PFSK-1 (cell line): ENCODE data around the gene HMCN2.

ENCODE experiments used
- REST ChIP-seq, 2 experiments: IDR thresholded peaks; 2 replicates each; pipeline versions ENCODE4 v1.6.1 to v1.8.0; 2011 to 2012; ENCODE audit warnings: low read depth in 2 of 2, low read length in 2 of 2, control low read depth in 1 of 2, inconsistent platforms in 1 of 2, mild to moderate bottlenecking in 1 of 2, moderate library complexity in 1 of 2; ENCODE audit not compliant: insufficient read depth in 1 of 2
- SIN3A ChIP-seq: IDR thresholded peaks from 2 replicates; pipeline ENCODE4 v1.6.1; 2012; ENCODE audit warnings: mild to moderate bottlenecking, low read length, moderate library complexity, borderline replicate concordance; ENCODE audit not compliant: insufficient read depth

GRCh38 chr9:130433947-130434262 lies 168.3 kb downstream of the HMCN2 start:
- TF ChIP-seq REST (IDR thresholded peaks at IDR 0.05; ENCODE audit: insufficient read depth in 1 of 2, low read depth in 2 of 2, low read length in 2 of 2) (no peak), SIN3A (no peak)
